ENCODE data around the gene ATG3.

ATG3 gene

DNA sequence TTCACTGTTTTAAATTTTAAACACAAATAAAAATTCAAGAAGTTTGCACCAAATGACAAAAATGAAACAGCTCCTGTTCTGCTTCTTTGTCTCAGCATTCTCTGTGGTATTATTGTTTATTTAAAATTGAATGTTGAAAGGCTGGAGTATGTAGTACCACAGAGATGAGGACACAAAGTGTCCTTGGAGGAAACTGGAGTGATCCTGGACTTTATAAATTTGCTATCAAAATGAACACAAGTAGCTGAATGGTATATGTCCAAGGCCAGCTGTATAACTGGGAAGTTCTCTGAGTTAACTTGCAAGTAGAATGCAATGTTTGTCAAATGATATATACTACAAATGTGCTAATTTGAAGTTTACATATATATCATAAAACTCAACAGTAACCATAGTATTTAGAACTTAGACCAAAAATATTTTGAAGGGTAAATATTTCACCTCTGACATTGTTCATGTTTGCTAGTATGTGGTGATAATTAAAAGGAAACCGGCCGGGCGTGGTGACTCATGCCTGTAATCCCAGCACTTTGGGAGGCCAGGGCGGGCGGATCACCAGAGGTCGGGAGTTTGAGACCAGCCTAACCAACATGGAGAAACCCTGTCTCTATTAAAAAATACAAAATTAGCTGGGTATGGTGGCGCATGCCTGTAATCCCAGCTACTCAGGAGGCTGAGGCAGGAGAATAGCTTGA is 74.8 kb downstream of the ATG3 start:
- ChIA-PET POLR2A (no interaction called here), CTCF (interaction anchor here (1.0 to 2.2 kb wide), 3 partner anchors 15 to 347 kb away, joined by 3 to 7 read pairs (median 4); no protein-coding TSS in a partner anchor)
- DNase-seq (ENCODE audit: extremely low spot score): no peak
- TF ChIP-seq, protein P1, sequence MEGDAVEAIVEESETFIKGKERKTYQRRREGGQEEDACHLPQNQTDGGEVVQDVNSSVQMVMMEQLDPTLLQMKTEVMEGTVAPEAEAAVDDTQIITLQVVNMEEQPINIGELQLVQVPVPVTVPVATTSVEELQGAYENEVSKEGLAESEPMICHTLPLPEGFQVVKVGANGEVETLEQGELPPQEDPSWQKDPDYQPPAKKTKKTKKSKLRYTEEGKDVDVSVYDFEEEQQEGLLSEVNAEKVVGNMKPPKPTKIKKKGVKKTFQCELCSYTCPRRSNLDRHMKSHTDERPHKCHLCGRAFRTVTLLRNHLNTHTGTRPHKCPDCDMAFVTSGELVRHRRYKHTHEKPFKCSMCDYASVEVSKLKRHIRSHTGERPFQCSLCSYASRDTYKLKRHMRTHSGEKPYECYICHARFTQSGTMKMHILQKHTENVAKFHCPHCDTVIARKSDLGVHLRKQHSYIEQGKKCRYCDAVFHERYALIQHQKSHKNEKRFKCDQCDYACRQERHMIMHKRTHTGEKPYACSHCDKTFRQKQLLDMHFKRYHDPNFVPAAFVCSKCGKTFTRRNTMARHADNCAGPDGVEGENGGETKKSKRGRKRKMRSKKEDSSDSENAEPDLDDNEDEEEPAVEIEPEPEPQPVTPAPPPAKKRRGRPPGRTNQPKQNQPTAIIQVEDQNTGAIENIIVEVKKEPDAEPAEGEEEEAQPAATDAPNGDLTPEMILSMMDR (IDR thresholded peaks at IDR 0.05; ENCODE audit: control extremely low read depth, extremely low read depth, low read depth, missing control alignments): no peak

DNA sequence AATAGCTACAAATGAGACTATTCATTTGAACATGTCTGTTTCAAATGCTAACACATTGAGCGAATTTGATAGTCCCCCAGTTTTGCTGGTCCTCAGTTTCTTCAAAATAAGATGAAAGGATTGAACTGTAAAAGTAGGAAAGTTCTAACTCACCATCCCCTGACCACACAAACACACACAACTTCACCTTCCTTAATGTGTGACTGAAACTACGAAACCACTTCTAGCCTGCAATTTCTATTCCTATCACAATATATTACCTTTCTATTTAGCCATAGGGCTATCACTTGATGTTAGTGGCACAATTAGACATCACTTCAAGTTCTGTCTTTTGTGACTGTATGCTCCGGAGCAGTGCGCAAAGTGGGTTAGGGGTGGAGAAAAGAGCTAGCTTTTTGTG is 77.4 kb downstream of the ATG3 start:
- TF ChIP-seq, protein P1 (IDR thresholded peaks at IDR 0.05; ENCODE audit: control extremely low read depth, extremely low read depth, low read depth, missing control alignments): no peak
- POLR2A ChIA-PET: interaction anchor here (1.0 to 1.2 kb wide), 2 partner anchors 30 to 367 kb away, joined by 3 to 4 read pairs; no protein-coding TSS in a partner anchor
- DNase-seq (ENCODE audit: extremely low spot score): no peak
- CTCF ChIA-PET: interaction anchor here (1.0 to 1.4 kb wide), 4 partner anchors 8 to 46 kb away, joined by 3 to 5 read pairs (median 3); no protein-coding TSS in a partner anchor

DNA sequence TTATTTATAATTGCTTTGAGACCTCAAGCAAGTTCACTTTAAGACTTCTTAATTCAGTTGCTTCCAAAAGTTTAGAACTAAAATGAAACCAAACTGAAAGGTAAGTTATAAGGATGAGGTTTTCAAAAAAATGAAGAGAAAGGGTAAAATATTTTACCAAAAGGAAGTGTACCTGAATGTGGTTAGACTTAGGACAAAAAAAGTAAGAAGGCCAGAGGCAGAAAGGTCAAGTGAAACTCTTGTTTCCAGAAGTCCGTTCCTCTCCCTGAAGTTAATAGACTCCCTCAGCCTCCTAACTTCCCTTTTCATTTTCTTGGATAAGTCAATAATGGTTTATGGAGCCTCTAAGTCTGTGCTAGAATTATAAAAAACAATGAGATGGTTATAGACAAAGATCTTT is 79.1 kb downstream of the ATG3 start:
- TF ChIP-seq, protein P1 (IDR thresholded peaks at IDR 0.05; ENCODE audit: control extremely low read depth, extremely low read depth, low read depth, missing control alignments): no peak
- no peak for DNase-seq (ENCODE audit: extremely low spot score)
- CTCF ChIA-PET: interaction anchor here (1.2 kb wide), 1 partner anchor 15 kb away, joined by 3 read pairs; no protein-coding TSS in a partner anchor
- POLR2A ChIA-PET: no interaction called here

Data from GM10248 (cell line).